Loucy (cell line): ENCODE results near the gene TMEM225B.

Experiments used
- EZH2phosphoT487 ChIP-seq: fragments of 200-600 bp; IDR thresholded peaks from 2 replicates; pipeline ENCODE4 v1.6.1; 2018; ENCODE audit warnings: antibody characterized with exemption, mild to moderate bottlenecking, moderate library complexity, borderline replicate concordance
- TF ChIP-seq, protein P1 (sequence below): fragments of 200-600 bp; sonication (generic); conservative IDR thresholded peaks from 2 replicates; pipeline ENCODE4 v1.5.1; 2014; ENCODE audit warnings: mild to moderate bottlenecking, antibody characterized with exemption, low read length

DNA sequence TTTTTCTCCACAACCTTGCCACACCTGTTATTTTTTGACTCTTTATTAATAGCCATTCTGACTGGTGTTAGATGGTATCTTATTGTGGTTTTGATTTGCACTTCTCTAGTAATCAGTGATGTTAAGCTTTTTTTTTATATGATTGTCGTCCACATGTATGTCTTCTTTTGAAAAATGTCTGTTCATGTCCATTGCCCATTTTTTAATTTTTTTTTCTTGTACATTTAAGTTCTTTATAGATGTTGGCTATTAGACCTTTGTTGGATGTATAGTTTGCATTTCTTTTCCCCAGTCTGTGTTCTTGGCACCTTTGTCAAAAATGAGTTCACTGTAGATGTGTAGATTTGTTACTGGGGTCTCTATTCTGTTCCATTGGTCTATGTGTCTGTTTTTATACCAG is 47.5 kb downstream of the TMEM225B start:
- TF ChIP-seq, protein P1, sequence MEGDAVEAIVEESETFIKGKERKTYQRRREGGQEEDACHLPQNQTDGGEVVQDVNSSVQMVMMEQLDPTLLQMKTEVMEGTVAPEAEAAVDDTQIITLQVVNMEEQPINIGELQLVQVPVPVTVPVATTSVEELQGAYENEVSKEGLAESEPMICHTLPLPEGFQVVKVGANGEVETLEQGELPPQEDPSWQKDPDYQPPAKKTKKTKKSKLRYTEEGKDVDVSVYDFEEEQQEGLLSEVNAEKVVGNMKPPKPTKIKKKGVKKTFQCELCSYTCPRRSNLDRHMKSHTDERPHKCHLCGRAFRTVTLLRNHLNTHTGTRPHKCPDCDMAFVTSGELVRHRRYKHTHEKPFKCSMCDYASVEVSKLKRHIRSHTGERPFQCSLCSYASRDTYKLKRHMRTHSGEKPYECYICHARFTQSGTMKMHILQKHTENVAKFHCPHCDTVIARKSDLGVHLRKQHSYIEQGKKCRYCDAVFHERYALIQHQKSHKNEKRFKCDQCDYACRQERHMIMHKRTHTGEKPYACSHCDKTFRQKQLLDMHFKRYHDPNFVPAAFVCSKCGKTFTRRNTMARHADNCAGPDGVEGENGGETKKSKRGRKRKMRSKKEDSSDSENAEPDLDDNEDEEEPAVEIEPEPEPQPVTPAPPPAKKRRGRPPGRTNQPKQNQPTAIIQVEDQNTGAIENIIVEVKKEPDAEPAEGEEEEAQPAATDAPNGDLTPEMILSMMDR: no peak
- no peak for TF ChIP-seq EZH2phosphoT487
